T-cell (primary cell): ENCODE results near the gene HLCS. TPM values are rescaled to one million over a fixed set of nuclear protein-coding genes. Genes with fewer than 3 reads are reported as not detected.

Source experiments
- ATAC-seq, 4 experiments: fragments of 200-7000 bp in 3 of 4; fragments of 150-1000 bp in 1 of 4; cut with Tn5 transposase; replicated peaks in 1 of 4; 1 replicate in 3 of 4; 2 replicates in 1 of 4; pipeline ENCODE4 v1.10.0; 2021; ENCODE audit warnings: moderate library complexity in 3 of 4, mild to moderate bottlenecking in 2 of 4, moderate number of reproducible peaks in 1 of 4
- CTCF ChIA-PET, 2 donors: fragments of 300-600 bp; sonication (Branson Sonifier 250); formaldehyde crosslinking; loops; one replicate each; lab custom pipeline; 2022; ENCODE audit warnings: antibody characterized with exemption in 2 of 2; lab: Charles Lee
- POLR2A ChIA-PET, 2 donors: fragments of 300-600 bp; sonication (Branson Sonifier 250); formaldehyde crosslinking; loops; one replicate each; lab custom pipeline; 2022; ENCODE audit warnings: antibody characterized with exemption in 2 of 2; lab: Charles Lee
- DNase-seq, 35 experiments: peaks; one replicate each; pipeline versions ENCODE4 v3.0.0 to v3.0.0-alpha.2; 2013 to 2023
- H3K27ac ChIP-seq: one replicate; pipeline ENCODE4 v1.5.1; 2013; ENCODE audit warnings: low read length
- H3K27me3 ChIP-seq, 2 experiments: replicated peaks in 1 of 2; 1 replicate in 1 of 2; 2 replicates in 1 of 2; pipeline versions ENCODE4 v1.6.1 to v1.7.0; 2013; ENCODE audit warnings: low read length in 1 of 2, mixed read lengths in 1 of 2; ENCODE audit not compliant: control insufficient read depth in 2 of 2, insufficient read depth in 2 of 2; ENCODE audit errors: extremely low read depth in 1 of 2
- H3K36me3 ChIP-seq, 2 donors: 1 replicate in 1 of 2; 2 replicates in 1 of 2; pipeline versions ENCODE4 v1.6.1 to v1.7.0; 2013; ENCODE audit warnings: low read length in 1 of 2; ENCODE audit not compliant: control insufficient read depth in 2 of 2, insufficient read depth in 1 of 2; ENCODE audit errors: extremely low read depth in 1 of 2
- H3K4me1 ChIP-seq, 2 experiments: 1 replicate in 1 of 2; 2 replicates in 1 of 2; pipeline versions ENCODE4 v1.6.1 to v1.7.0; 2013; ENCODE audit warnings: low read length in 2 of 2, mixed read lengths in 1 of 2; ENCODE audit not compliant: insufficient read depth in 2 of 2, control insufficient read depth in 1 of 2; ENCODE audit errors: extremely low read depth in 1 of 2
- H3K4me3 ChIP-seq, 2 donors: 1 replicate in 1 of 2; 2 replicates in 1 of 2; pipeline versions ENCODE4 v1.5.1 to v1.7.0; 2013; ENCODE audit warnings: mild to moderate bottlenecking in 2 of 2, low read length in 1 of 2, moderate library complexity in 1 of 2; ENCODE audit not compliant: control insufficient read depth in 1 of 2; ENCODE audit errors: extremely low read depth in 1 of 2
- H3K9me3 ChIP-seq: 2 replicates; pipeline ENCODE4 v1.7.0; 2013
- H3K27ac Mint-ChIP-seq, 2 donors: one replicate each; pipeline ENCODE4 v1.8.0; 2020 to 2021; ENCODE audit warnings: mild to moderate bottlenecking in 2 of 2, mixed read lengths in 2 of 2
- H3K27me3 Mint-ChIP-seq, 2 donors: one replicate each; pipeline ENCODE4 v1.8.0; 2021 to 2022; ENCODE audit warnings: mixed read lengths in 2 of 2
- H3K36me3 Mint-ChIP-seq: one replicate; pipeline ENCODE4 v1.8.0; 2021; ENCODE audit warnings: mixed read lengths
- H3K4me1 Mint-ChIP-seq, 3 donors: one replicate each; pipeline ENCODE4 v1.8.0; 2020 to 2022; ENCODE audit warnings: mixed read lengths in 3 of 3, mild to moderate bottlenecking in 1 of 3
- H3K4me3 Mint-ChIP-seq, 3 donors: one replicate each; pipeline ENCODE4 v1.8.0; 2020 to 2022; ENCODE audit warnings: mild to moderate bottlenecking in 3 of 3, mixed read lengths in 3 of 3, moderate library complexity in 3 of 3
- H3K9me3 Mint-ChIP-seq, 3 donors: one replicate each; pipeline ENCODE4 v1.8.0; 2020 to 2022; ENCODE audit warnings: mixed read lengths in 3 of 3
- WGBS: methylation state at CpG from one replicate; pipeline ENCODE4 v1.1.5; 2013; ENCODE audit warnings: missing lambda C conversion rate; ENCODE audit not compliant: insufficient coverage; 5-methylcytosine and 5-hydroxymethylcytosine counted together
- total RNA-seq, 35 experiments: library from RNA in 6 of 35; stranded (reverse) in 6 of 35; fragments of 120-200 nt in 1 of 35; gene quantifications; one replicate each; pipeline versions ENCODE4 v1.2.1 to v1.2.4 and lab custom pipeline; 2013 to 2026

The HLCS gene
- total RNA-seq, 5 donors from 2014 or later (not counting 1 experiment from before 2014, with no cell fraction given): 13.0 to 15.6 (median 13.8) TPM

DNA sequence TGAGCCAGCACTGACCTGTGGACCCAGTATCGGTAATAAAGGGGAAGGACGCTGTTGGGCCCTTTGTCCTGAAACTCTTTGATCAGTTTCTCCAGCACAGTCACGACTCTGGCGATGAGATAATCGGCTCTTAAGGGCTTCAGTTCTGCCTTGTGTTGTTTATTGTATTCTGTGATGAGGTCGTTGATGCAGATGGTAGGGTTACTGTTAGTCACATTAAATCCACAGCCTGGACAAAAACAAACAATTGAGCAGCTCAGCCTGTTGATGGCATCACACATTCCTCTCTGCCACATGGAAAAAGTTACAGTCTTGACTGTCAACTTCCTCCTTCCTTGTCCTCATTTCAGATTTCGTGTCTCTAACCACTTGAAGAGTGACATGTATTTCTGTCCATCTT lies 209.9 kb downstream of the HLCS start:
- Histone ChIP-seq H3K4me3 (no peak overlapping the region), H3K27me3 (peaks cover 0 to under 1% of the 10 kb centered on the region in 2 experiments), H3K4me1 (no peaks in the 10 kb centered on the region), H3K27ac (no peak overlapping the region), H3K36me3 (peaks cover 0 to 17% of the 10 kb centered on the region in 2 donors), H3K9me3 (no peaks in the 10 kb centered on the region)
- H3K4me3 Mint-ChIP-seq: no peak overlapping the region
- no peak for DNase-seq
- no peaks in the 10 kb centered on the region for H3K27me3 Mint-ChIP-seq
- H3K27ac Mint-ChIP-seq: no peak overlapping the region
- no peak for ATAC-seq
- H3K36me3 Mint-ChIP-seq: peaks cover 66% of the 10 kb centered on the region
- H3K9me3 Mint-ChIP-seq: no peaks in the 10 kb centered on the region
- POLR2A ChIA-PET: no interaction called here
- CTCF ChIA-PET: no interaction called here
- WGBS: 100% methylated on average over 3 of the region's 7 CpGs
- H3K4me1 Mint-ChIP-seq: no peaks in the 10 kb centered on the region

DNA sequence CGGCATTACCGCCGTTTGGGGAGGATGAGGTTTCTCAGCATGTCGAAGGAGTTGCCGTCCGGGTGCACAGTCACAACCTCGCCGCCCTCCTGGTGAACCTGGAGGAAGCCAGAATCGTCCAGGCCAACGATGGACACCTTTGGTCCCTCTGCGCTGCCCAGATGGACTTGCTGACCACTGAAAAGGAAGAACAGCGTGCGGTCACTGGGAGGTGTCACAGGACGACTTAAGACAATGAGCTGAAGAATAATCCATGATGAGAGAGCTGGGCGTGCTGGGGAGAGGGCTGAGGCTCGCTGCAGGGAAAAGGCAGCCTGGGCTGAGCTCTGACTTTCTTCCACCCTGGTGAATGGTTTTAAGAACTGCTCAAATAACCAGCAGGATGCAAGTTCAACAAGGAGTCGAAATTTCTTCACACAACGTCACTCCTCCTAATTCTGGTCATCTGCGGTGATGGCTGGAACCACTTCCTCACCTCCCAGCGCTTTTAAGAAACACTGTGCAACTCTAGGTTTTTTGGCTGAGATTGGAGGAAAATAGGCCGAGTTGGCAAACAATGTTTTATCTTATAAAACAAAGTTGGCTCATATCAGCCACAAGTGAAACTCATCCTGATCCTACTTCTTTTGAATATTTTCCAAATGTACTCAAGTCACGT lies 212.1 kb downstream of the HLCS start:
- no peak for DNase-seq
- CTCF ChIA-PET: no interaction called here
- Mint-ChIP-seq H3K27ac (no peak overlapping the region), H3K4me3 (no peak overlapping the region), H3K9me3 (no peaks in the 10 kb centered on the region), H3K4me1 (no peaks in the 10 kb centered on the region), H3K27me3 (peaks cover 2 to 10% of the 10 kb centered on the region in 2 donors), H3K36me3 (peaks cover 68% of the 10 kb centered on the region)
- no peaks in the 10 kb centered on the region for H3K4me1 ChIP-seq
- WGBS: 96% methylated on average over 14 of the region's 22 CpGs
- no peaks in the 10 kb centered on the region for H3K9me3 ChIP-seq
- H3K36me3 ChIP-seq: peaks cover 0 to 13% of the 10 kb centered on the region in 2 donors
- peaks cover 0 to 7% of the 10 kb centered on the region in 2 experiments for H3K27me3 ChIP-seq
- no peak overlapping the region for H3K27ac ChIP-seq
- no peak for ATAC-seq
- POLR2A ChIA-PET: no interaction called here
- H3K4me3 ChIP-seq: no peak overlapping the region

DNA sequence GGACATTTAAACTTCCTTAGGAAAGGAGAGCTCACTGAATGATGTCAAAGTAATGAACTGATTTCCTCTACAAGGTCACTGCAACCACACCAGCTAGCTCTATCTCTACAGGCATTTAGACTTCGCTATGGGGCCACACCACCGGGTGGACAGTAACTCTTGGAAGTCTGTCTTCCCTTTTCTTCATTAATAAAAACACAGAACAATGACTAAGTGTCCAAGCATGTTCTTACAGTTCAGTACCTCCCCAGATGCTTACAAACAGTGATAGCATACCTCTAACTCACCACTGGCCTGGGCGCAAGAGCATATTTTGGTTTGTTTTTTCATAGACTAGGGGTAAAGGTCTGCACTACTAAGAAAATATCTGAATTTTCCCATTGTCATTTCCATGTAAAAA lies 212.9 kb downstream of the HLCS start:
- POLR2A ChIA-PET: no interaction called here
- no peaks in the 10 kb centered on the region for H3K9me3 ChIP-seq
- H3K27ac Mint-ChIP-seq: no peak overlapping the region
- ATAC-seq (no peak), DNase-seq (no peak)
- peaks cover 69% of the 10 kb centered on the region for H3K36me3 Mint-ChIP-seq
- 94% methylated on average over 2 of the region's 3 CpGs for whole genome bisulfite sequencing
- no peaks in the 10 kb centered on the region for H3K4me1 ChIP-seq
- peaks cover 0 to 13% of the 10 kb centered on the region in 2 donors for H3K36me3 ChIP-seq
- H3K27me3 ChIP-seq: peaks cover 0 to 7% of the 10 kb centered on the region in 2 experiments
- H3K4me3 Mint-ChIP-seq: no peak overlapping the region
- H3K4me3 ChIP-seq: no peak overlapping the region
- peaks cover 3% of the 10 kb centered on the region in 3 donors for H3K4me1 Mint-ChIP-seq
- no peaks in the 10 kb centered on the region for H3K9me3 Mint-ChIP-seq
- CTCF ChIA-PET: no interaction called here
- H3K27ac ChIP-seq: no peak overlapping the region
- H3K27me3 Mint-ChIP-seq: peaks cover 10 to 18% of the 10 kb centered on the region in 2 donors

DNA sequence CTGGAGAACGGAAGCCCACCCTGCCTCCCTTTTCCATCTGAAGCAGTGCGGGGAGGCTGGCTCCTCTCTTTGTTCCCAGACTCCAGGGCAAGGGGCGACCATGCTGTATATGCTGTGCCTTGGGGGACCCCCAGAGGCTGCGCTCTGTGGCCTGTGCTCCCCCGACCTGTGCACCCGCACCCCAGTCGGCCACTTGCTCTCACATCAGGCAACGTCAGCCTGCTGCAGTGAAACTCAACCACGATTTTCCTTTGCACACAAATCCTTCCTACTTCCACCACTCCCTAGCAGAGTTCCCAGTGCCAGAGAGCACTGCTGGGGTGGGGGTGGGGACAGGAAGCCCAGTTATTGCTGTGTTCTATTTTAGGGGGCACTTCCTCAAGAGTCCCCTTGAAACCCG lies 215.1 kb downstream of the HLCS start:
- ATAC-seq (no peak), DNase-seq (no peak)
- Histone ChIP-seq H3K4me1 (peaks cover 0 to 4% of the 10 kb centered on the region in 2 experiments), H3K27me3 (peaks cover 2 to 21% of the 10 kb centered on the region in 2 experiments), H3K36me3 (peaks cover 0 to 8% of the 10 kb centered on the region in 2 donors), H3K9me3 (no peaks in the 10 kb centered on the region), H3K27ac (no peak overlapping the region), H3K4me3 (no peak overlapping the region)
- peaks cover 23 to 30% of the 10 kb centered on the region in 2 donors for H3K27me3 Mint-ChIP-seq
- H3K27ac Mint-ChIP-seq: no peak overlapping the region
- peaks cover 7 to 17% (median 17%) of the 10 kb centered on the region in 3 donors for H3K4me1 Mint-ChIP-seq
- H3K4me3 Mint-ChIP-seq: no peak overlapping the region
- no peaks in the 10 kb centered on the region for H3K9me3 Mint-ChIP-seq
- 92% methylated on average over 3 of the region's 10 CpGs for WGBS
- ChIA-PET POLR2A (no interaction called here), CTCF (no interaction called here)
- H3K36me3 Mint-ChIP-seq: peaks cover 64% of the 10 kb centered on the region

DNA sequence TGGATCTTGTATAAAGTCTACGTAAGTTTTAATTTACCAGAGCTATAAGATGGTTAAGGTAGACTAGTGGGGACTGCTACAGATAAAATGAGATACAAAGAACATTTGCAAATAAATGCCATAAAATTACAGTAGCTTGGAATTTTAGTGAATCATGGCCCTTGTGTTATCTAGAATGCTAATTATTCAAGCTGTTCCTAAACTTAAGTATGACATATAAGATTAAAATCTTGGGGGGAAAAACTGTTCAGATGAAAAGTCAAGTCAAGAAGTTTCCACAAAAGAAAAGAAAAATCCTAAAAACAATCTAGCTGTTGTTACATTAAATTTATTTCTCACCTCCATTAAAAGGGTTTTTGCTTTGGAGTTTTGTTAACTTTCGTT lies 215.9 kb downstream of the HLCS start:
- WGBS: 100% methylated on average over 1 of the region's 2 CpGs
- peaks cover 0 to 4% of the 10 kb centered on the region in 2 experiments for H3K4me1 ChIP-seq
- H3K36me3 Mint-ChIP-seq: peaks cover 59% of the 10 kb centered on the region
- H3K27ac ChIP-seq: no peak overlapping the region
- ChIA-PET CTCF (no interaction called here), POLR2A (no interaction called here)
- H3K4me1 Mint-ChIP-seq: peaks cover 7 to 17% (median 17%) of the 10 kb centered on the region in 3 donors
- peaks cover 4 to 29% of the 10 kb centered on the region in 2 experiments for H3K27me3 ChIP-seq
- no peaks in the 10 kb centered on the region for H3K9me3 Mint-ChIP-seq
- DNase-seq: no peak
- no peak overlapping the region for H3K4me3 Mint-ChIP-seq
- no peak for ATAC-seq
- H3K4me3 ChIP-seq: no peak overlapping the region
- peaks cover 27 to 32% of the 10 kb centered on the region in 2 donors for H3K27me3 Mint-ChIP-seq
- H3K36me3 ChIP-seq: peaks cover 0 to 5% of the 10 kb centered on the region in 2 donors
- H3K9me3 ChIP-seq: no peaks in the 10 kb centered on the region
- H3K27ac Mint-ChIP-seq: no peak overlapping the region

DNA sequence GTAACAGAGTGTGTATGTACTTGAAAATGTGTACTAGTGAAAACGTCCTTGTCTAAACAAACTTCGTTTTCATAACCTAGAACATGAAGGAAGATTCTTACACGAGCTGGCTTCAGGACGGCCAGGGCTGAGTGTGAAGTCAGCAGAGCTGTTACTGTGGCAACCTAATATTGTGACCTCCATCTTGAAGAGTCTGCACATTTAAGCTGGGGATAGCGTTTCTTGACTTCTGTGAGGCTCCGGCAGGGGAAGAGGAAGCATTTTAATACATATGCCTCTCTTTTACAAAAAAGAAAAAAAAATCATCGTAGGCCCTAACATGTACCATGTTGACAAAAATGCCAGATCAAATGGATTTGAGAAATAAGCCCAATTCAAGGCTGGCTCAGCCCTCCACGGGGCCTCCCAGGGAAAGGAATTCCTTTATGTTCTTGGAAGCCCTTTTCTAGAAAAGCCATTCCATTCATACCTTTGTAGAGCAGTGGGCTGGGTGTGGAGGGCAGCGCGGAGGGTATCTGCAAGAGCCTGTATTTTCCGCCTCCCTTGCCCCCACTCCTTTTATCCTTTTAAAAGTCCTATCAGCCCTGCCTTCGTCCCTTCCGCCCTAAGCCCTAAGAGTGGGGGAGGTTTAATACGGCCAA lies 216.4 kb downstream of the HLCS start:
- H3K27ac Mint-ChIP-seq: no peak overlapping the region
- ChIA-PET POLR2A (no interaction called here), CTCF (no interaction called here)
- no peaks in the 10 kb centered on the region for H3K9me3 ChIP-seq
- no peak overlapping the region for H3K4me3 Mint-ChIP-seq
- H3K4me1 Mint-ChIP-seq: peaks cover 7 to 17% (median 17%) of the 10 kb centered on the region in 3 donors
- H3K36me3 ChIP-seq: peaks cover 0 to 3% of the 10 kb centered on the region in 2 donors
- H3K27me3 Mint-ChIP-seq: peaks cover 33 to 35% of the 10 kb centered on the region in 2 donors
- no peak overlapping the region for H3K4me3 ChIP-seq
- DNase-seq: no peak
- H3K4me1 ChIP-seq: peaks cover 0 to 4% of the 10 kb centered on the region in 2 experiments
- H3K36me3 Mint-ChIP-seq: peaks cover 55% of the 10 kb centered on the region
- no peak for ATAC-seq
- H3K27me3 ChIP-seq: peaks cover 4 to 33% of the 10 kb centered on the region in 2 experiments
- H3K27ac ChIP-seq: no peak overlapping the region
- WGBS: 92% methylated on average over 5 of the region's 14 CpGs
- H3K9me3 Mint-ChIP-seq: no peaks in the 10 kb centered on the region
